ENCODE data around the gene CADM2.

The CADM2 gene

DNA sequence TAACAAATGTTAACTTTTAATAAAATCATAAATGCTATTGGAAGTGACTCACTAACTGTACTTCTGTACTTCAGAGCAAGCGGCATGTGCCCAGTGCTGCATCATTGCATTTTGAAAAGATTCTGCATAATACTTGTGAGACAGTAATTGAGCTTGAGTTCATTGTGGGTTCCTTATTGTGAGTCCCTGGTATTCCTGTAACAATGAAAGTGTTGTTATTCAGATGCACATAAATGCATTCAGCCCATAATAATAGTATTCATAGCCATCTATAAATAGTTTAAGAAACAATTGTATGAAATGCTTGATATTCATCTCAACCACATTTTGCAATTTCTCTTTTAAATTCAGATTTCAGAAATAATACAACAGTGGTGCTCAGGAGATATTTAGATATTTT, 976.4 kb downstream of the CADM2 start:
- H3K36me3 ChIP-seq (ENCODE audit: control insufficient read depth in 1 of 2, insufficient read depth in 2 of 2, low read depth in 1 of 2, low read length in 2 of 2): no peaks in the 10 kb centered on the region
- H3K4me2 ChIP-seq (ENCODE audit: low read length, poor library complexity, severe bottlenecking): no peak overlapping the region
- H3K9me3 ChIP-seq (ENCODE audit: control insufficient read depth, low read length): no peaks in the 10 kb centered on the region
- H3K4me1 ChIP-seq (ENCODE audit: control insufficient read depth, insufficient read depth, low read depth, low read length): no peaks in the 10 kb centered on the region
- no peak overlapping the region for H2AK5ac ChIP-seq (ENCODE audit: low read length, severe bottlenecking)
- no peak overlapping the region for H2AFZ ChIP-seq (ENCODE audit: low read depth, low read length)
- no peaks in the 10 kb centered on the region for H3K27me3 ChIP-seq (ENCODE audit: control insufficient read depth in 1 of 2, insufficient read depth in 1 of 2, low read length in 2 of 2)
- no peak overlapping the region for H3K23ac ChIP-seq (ENCODE audit: low read length in 2 of 2)
- H2BK12ac ChIP-seq (ENCODE audit: low read length in 2 of 2): no peak overlapping the region
- 100% methylated on average over 1 of the region's 1 CpG for WGBS
- no peak for DNase-seq
- no peak overlapping the region for H2BK5ac ChIP-seq (ENCODE audit: low read depth, low read length, poor library complexity, severe bottlenecking)
- H4K8ac ChIP-seq (ENCODE audit: low read length): no peak overlapping the region
- no peak overlapping the region for H2BK15ac ChIP-seq (ENCODE audit: low read depth, poor library complexity, severe bottlenecking)
- H2BK120ac ChIP-seq (ENCODE audit: low read depth, low read length): no peak overlapping the region
- no peak overlapping the region for H3K4me3 ChIP-seq (ENCODE audit: insufficient read depth in 1 of 2, low read depth in 1 of 2, low read length in 2 of 2)
- no peak overlapping the region for H3K18ac ChIP-seq (ENCODE audit: low read depth in 1 of 2, low read length in 2 of 2)
- H3K4ac ChIP-seq (ENCODE audit: low read depth in 1 of 2, low read length in 2 of 2): no peak overlapping the region
- no peak overlapping the region for H3K9ac ChIP-seq (ENCODE audit: low read length)
- H3K79me1 ChIP-seq (replicated peaks; ENCODE audit: low read length, poor library complexity, severe bottlenecking): no peaks in the 10 kb centered on the region
- H3K27ac ChIP-seq (ENCODE audit: low read length, poor library complexity, severe bottlenecking): no peak overlapping the region
- no peak overlapping the region for H4K91ac ChIP-seq (ENCODE audit: low read length)
- no peak overlapping the region for H3K14ac ChIP-seq (ENCODE audit: low read length in 2 of 2)

DNA sequence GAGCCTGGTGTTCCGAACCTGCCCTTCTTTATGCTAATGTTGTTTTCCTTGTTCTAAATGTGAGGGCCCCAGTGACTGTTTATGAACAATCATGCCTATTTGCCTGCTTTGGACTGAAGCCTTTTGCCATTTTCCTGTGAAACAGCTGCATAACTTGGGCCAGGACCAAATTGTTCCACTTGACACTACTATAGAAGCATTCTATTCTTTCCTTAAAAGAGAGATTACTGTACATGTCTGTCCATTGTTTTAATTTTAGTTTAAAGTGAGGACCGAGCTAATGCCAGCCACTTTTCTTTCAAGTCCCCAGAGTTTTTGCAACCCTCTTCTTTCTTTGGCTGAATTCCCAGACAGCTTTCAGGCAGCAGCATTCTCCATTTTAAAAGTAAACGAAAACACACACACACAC, 980.3 kb downstream of the CADM2 start:
- no peak overlapping the region for H2BK15ac ChIP-seq (ENCODE audit: low read depth, poor library complexity, severe bottlenecking)
- H2AFZ ChIP-seq (ENCODE audit: low read depth, low read length): no peak overlapping the region
- H3K4me3 ChIP-seq (ENCODE audit: insufficient read depth in 1 of 2, low read depth in 1 of 2, low read length in 2 of 2): no peak overlapping the region
- H4K8ac ChIP-seq (ENCODE audit: low read length): no peak overlapping the region
- H4K91ac ChIP-seq (ENCODE audit: low read length): no peak overlapping the region
- H3K4me2 ChIP-seq (ENCODE audit: low read length, poor library complexity, severe bottlenecking): no peak overlapping the region
- H3K23ac ChIP-seq (ENCODE audit: low read length in 2 of 2): no peak overlapping the region
- no peaks in the 10 kb centered on the region for H3K79me1 ChIP-seq (replicated peaks; ENCODE audit: low read length, poor library complexity, severe bottlenecking)
- no peak overlapping the region for H2BK12ac ChIP-seq (ENCODE audit: low read length in 2 of 2)
- H3K27me3 ChIP-seq (ENCODE audit: control insufficient read depth in 1 of 2, insufficient read depth in 1 of 2, low read length in 2 of 2): no peaks in the 10 kb centered on the region
- H3K36me3 ChIP-seq (ENCODE audit: control insufficient read depth in 1 of 2, insufficient read depth in 2 of 2, low read depth in 1 of 2, low read length in 2 of 2): no peaks in the 10 kb centered on the region
- H3K9me3 ChIP-seq (ENCODE audit: control insufficient read depth, low read length): no peaks in the 10 kb centered on the region
- no peak overlapping the region for H2AK5ac ChIP-seq (ENCODE audit: low read length, severe bottlenecking)
- no peak overlapping the region for H3K9ac ChIP-seq (ENCODE audit: low read length)
- H3K18ac ChIP-seq (ENCODE audit: low read depth in 1 of 2, low read length in 2 of 2): no peak overlapping the region
- no peak overlapping the region for H3K4ac ChIP-seq (ENCODE audit: low read depth in 1 of 2, low read length in 2 of 2)
- H3K27ac ChIP-seq (ENCODE audit: low read length, poor library complexity, severe bottlenecking): no peak overlapping the region
- WGBS: 55% methylated on average over 3 of the region's 3 CpGs
- H3K14ac ChIP-seq (ENCODE audit: low read length in 2 of 2): no peak overlapping the region
- no peak for DNase-seq
- no peaks in the 10 kb centered on the region for H3K4me1 ChIP-seq (ENCODE audit: control insufficient read depth, insufficient read depth, low read depth, low read length)
- no peak overlapping the region for H2BK120ac ChIP-seq (ENCODE audit: low read depth, low read length)
- H2BK5ac ChIP-seq (ENCODE audit: low read depth, low read length, poor library complexity, severe bottlenecking): no peak overlapping the region

DNA sequence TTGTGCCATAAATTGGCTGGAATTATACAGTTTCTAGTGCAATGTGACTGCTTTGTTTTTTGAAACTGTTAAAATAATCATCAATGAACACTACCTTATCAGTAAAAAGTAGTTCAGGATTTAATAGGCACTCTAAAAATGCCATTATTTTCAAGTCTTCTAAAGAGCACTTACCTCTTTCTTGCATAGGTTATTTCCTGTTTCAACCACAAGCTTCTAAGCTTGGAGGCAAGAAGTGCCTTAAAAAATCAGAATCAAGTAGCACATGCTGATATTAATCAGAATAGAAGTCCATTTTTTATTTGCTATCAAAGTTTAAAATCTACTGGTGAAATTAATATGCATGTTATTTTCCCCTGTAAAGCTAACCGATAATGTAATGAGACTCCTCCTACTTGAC, 991.6 kb downstream of the CADM2 start:
- no peak overlapping the region for H3K27ac ChIP-seq (ENCODE audit: low read length, poor library complexity, severe bottlenecking)
- DNase-seq: no peak
- no peak overlapping the region for H2BK12ac ChIP-seq (ENCODE audit: low read length in 2 of 2)
- H3K4me2 ChIP-seq (ENCODE audit: low read length, poor library complexity, severe bottlenecking): no peak overlapping the region
- no peaks in the 10 kb centered on the region for H3K27me3 ChIP-seq (ENCODE audit: control insufficient read depth in 1 of 2, insufficient read depth in 1 of 2, low read length in 2 of 2)
- H3K18ac ChIP-seq (ENCODE audit: low read depth in 1 of 2, low read length in 2 of 2): no peak overlapping the region
- H3K14ac ChIP-seq (ENCODE audit: low read length in 2 of 2): no peak overlapping the region
- H3K9ac ChIP-seq (ENCODE audit: low read length): no peak overlapping the region
- H3K23ac ChIP-seq (ENCODE audit: low read length in 2 of 2): no peak overlapping the region
- H3K36me3 ChIP-seq (ENCODE audit: control insufficient read depth in 1 of 2, insufficient read depth in 2 of 2, low read depth in 1 of 2, low read length in 2 of 2): no peaks in the 10 kb centered on the region
- no peaks in the 10 kb centered on the region for H3K79me1 ChIP-seq (replicated peaks; ENCODE audit: low read length, poor library complexity, severe bottlenecking)
- H3K9me3 ChIP-seq (ENCODE audit: control insufficient read depth, low read length): no peaks in the 10 kb centered on the region
- H2AFZ ChIP-seq (ENCODE audit: low read depth, low read length): no peak overlapping the region
- no peak overlapping the region for H2BK120ac ChIP-seq (ENCODE audit: low read depth, low read length)
- WGBS: no CpG with 5 or more reads among the region's 1 CpG
- H4K91ac ChIP-seq (ENCODE audit: low read length): no peak overlapping the region
- H2BK15ac ChIP-seq (ENCODE audit: low read depth, poor library complexity, severe bottlenecking): no peak overlapping the region
- no peak overlapping the region for H3K4ac ChIP-seq (ENCODE audit: low read depth in 1 of 2, low read length in 2 of 2)
- H2AK5ac ChIP-seq (ENCODE audit: low read length, severe bottlenecking): no peak overlapping the region
- no peak overlapping the region for H2BK5ac ChIP-seq (ENCODE audit: low read depth, low read length, poor library complexity, severe bottlenecking)
- H3K4me3 ChIP-seq (ENCODE audit: insufficient read depth in 1 of 2, low read depth in 1 of 2, low read length in 2 of 2): no peak overlapping the region
- H3K4me1 ChIP-seq (ENCODE audit: control insufficient read depth, insufficient read depth, low read depth, low read length): no peaks in the 10 kb centered on the region
- H4K8ac ChIP-seq (ENCODE audit: low read length): no peak overlapping the region

DNA sequence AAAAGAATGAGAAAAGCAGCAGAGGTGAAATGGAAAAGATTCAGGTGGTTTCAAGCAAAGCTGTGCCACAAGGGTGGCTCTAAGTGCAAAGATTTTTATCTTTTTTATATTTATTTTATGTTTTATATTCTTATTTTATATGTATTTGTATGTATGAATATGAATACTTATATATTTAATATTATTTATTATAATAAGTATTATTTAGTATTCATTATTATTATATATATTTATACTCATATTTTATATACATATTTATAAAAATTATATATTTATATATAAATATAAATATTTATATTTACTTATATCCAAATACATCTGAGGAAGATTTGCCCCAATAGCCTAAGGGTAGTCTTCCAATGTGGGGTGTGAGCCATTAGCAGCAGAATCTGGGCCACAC, 1002.0 kb downstream of the CADM2 start:
- H3K27me3 ChIP-seq (ENCODE audit: control insufficient read depth in 1 of 2, insufficient read depth in 1 of 2, low read length in 2 of 2): no peaks in the 10 kb centered on the region
- no peak overlapping the region for H2BK5ac ChIP-seq (ENCODE audit: low read depth, low read length, poor library complexity, severe bottlenecking)
- H3K9ac ChIP-seq (ENCODE audit: low read length): no peak overlapping the region
- H4K91ac ChIP-seq (ENCODE audit: low read length): no peak overlapping the region
- no peak overlapping the region for H3K27ac ChIP-seq (ENCODE audit: low read length, poor library complexity, severe bottlenecking)
- H2AK5ac ChIP-seq (ENCODE audit: low read length, severe bottlenecking): no peak overlapping the region
- no peak overlapping the region for H3K4ac ChIP-seq (ENCODE audit: low read depth in 1 of 2, low read length in 2 of 2)
- H3K79me1 ChIP-seq (replicated peaks; ENCODE audit: low read length, poor library complexity, severe bottlenecking): no peaks in the 10 kb centered on the region
- H2AFZ ChIP-seq (ENCODE audit: low read depth, low read length): no peak overlapping the region
- no peak overlapping the region for H3K4me3 ChIP-seq (ENCODE audit: insufficient read depth in 1 of 2, low read depth in 1 of 2, low read length in 2 of 2)
- no peak overlapping the region for H2BK15ac ChIP-seq (ENCODE audit: low read depth, poor library complexity, severe bottlenecking)
- H3K4me1 ChIP-seq (ENCODE audit: control insufficient read depth, insufficient read depth, low read depth, low read length): no peaks in the 10 kb centered on the region
- no peak overlapping the region for H4K8ac ChIP-seq (ENCODE audit: low read length)
- peaks cover 3% of the 10 kb centered on the region for H3K9me3 ChIP-seq (ENCODE audit: control insufficient read depth, low read length)
- H3K36me3 ChIP-seq (ENCODE audit: control insufficient read depth in 1 of 2, insufficient read depth in 2 of 2, low read depth in 1 of 2, low read length in 2 of 2): no peaks in the 10 kb centered on the region
- no peak overlapping the region for H3K4me2 ChIP-seq (ENCODE audit: low read length, poor library complexity, severe bottlenecking)
- DNase-seq: no peak
- no peak overlapping the region for H3K23ac ChIP-seq (ENCODE audit: low read length in 2 of 2)
- no peak overlapping the region for H3K18ac ChIP-seq (ENCODE audit: low read depth in 1 of 2, low read length in 2 of 2)
- H3K14ac ChIP-seq (ENCODE audit: low read length in 2 of 2): no peak overlapping the region
- H2BK120ac ChIP-seq (ENCODE audit: low read depth, low read length): no peak overlapping the region
- no peak overlapping the region for H2BK12ac ChIP-seq (ENCODE audit: low read length in 2 of 2)

All from mesenchymal stem cell (in vitro differentiated cells and primary cell).